RWPE1 (cell line): ENCODE measurements around the gene FGD4.
"Not testable (repeated sequence)": the region's sequence is repeated elsewhere in the genome, so short reads cannot be mapped to it uniquely, and the experiment has no call there.

Experiments
- CTCF ChIA-PET: fragments of 350-600 bp; sonication (Branson Sonifier 250); formaldehyde crosslinking; extraction: SDS; loops from one replicate; lab custom pipeline; 2021; lab: Yijun Ruan, JAX
- POLR2A ChIA-PET: fragments of 400-600 bp; formaldehyde crosslinking; extraction: SDS; loops from one replicate; lab custom pipeline; 2020; ENCODE audit warnings: antibody characterized with exemption; ENCODE audit not compliant: low non-redundant PET; lab: Yijun Ruan, JAX
- DNase-seq: peaks from one replicate; pipeline ENCODE4 v3.0.0; 2012; ENCODE audit warnings: low spot score
- H3K27ac ChIP-seq: fragments of 450-650 bp; 2 replicates; pipeline ENCODE4 v1.5.1; 2017
- TF ChIP-seq, protein P1 (sequence below): fragments of 450-650 bp; conservative IDR thresholded peaks from 2 replicates; pipeline ENCODE4 v1.5.1; 2017; ENCODE audit warnings: low read depth, mild to moderate bottlenecking

FGD4 gene

DNA sequence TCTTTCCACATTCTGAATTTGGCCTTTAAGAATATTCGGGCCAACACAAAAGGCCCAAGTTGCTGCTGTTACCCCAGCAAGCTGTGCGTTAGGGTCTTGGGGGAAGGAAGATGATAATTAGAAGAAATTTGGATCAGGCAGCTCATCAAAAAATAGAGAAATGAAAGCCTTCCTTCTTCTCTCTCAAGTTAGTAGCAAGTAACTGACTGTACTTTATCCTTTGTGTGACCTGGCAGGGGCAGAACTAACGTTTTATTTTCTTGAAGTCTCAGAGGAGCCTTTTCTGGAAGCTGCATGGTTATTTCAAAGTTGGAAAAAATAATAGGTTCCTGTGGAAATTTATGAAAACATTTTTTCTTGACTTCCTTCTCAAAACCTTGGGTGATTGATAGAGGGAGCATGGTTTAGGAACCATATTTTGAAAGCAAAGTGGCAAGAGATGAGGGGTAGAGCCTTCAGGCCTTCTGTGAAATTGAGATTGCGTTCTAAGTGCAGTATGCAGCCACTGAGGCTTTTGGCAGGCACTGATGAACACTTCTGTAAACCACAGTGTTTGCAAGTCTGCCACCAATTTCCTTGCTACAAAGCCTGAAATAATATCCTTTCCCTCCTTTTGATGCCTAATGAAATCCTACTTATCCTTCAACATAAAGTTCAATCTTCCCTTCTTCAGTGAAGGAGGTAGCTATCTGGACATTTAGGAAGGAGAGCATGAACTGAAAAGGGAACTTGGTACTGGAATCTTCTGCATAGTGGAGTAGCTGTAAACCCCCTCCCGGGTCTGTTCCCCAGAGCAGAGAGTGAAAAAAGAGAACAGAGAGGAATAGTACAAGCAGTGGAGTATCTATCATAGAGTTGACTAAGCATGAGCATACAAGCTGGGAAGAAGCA lies 123.2 kb downstream of the FGD4 start:
- CTCF ChIA-PET: interaction anchor here (0.5 kb wide), 2 partner anchors 88 to 135 kb away, joined by 3 read pairs; no protein-coding TSS in a partner anchor

DNA sequence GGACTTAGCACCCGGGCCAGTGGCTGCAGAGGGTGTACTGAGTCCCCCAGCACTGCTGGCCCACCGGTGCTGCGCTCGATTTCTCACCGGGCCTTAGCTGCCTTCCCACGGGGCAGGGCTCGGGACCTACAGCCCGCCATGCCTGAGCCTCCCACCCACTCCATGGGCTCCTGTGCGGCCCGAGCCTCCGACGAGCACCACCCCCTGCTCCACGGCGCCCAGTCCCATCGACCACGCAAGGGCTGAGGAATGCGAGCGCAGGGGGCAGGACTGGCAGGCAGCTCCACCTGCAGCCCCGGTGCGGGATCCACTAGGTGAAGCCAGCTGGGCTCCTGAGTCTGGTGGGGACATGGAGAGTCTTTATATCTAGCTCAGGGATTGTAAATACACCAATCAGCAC lies 126.4 kb downstream of the FGD4 start:
- POLR2A ChIA-PET, H3K27ac ChIP-seq, DNase-seq, CTCF ChIA-PET: not testable (repeated sequence)

More for the DNA sequence above, 123.2 kb downstream of the FGD4 start:
- POLR2A ChIA-PET: no interaction called here
- DNase-seq: no peak
- TF ChIP-seq, protein P1, sequence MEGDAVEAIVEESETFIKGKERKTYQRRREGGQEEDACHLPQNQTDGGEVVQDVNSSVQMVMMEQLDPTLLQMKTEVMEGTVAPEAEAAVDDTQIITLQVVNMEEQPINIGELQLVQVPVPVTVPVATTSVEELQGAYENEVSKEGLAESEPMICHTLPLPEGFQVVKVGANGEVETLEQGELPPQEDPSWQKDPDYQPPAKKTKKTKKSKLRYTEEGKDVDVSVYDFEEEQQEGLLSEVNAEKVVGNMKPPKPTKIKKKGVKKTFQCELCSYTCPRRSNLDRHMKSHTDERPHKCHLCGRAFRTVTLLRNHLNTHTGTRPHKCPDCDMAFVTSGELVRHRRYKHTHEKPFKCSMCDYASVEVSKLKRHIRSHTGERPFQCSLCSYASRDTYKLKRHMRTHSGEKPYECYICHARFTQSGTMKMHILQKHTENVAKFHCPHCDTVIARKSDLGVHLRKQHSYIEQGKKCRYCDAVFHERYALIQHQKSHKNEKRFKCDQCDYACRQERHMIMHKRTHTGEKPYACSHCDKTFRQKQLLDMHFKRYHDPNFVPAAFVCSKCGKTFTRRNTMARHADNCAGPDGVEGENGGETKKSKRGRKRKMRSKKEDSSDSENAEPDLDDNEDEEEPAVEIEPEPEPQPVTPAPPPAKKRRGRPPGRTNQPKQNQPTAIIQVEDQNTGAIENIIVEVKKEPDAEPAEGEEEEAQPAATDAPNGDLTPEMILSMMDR: no peak
- no peak overlapping the region for H3K27ac ChIP-seq

GRCh38 chr12:32526343-32526742 lies 127.0 kb downstream of the FGD4 start:
- DNase-seq, H3K27ac ChIP-seq, POLR2A ChIA-PET: not testable (repeated sequence)
- CTCF ChIA-PET: interaction anchor here (0.6 kb wide), 1 partner anchor 400 kb away, joined by 5 read pairs; no protein-coding TSS in a partner anchor

GRCh38 chr12:32532422-32532821 lies 133.1 kb downstream of the FGD4 start:
- no peak overlapping the region for H3K27ac ChIP-seq
- CTCF ChIA-PET: no interaction called here
- POLR2A ChIA-PET: no interaction called here
- DNase-seq: no peak
- TF ChIP-seq, protein P1: no peak

GRCh38 chr12:32532951-32533350 lies 133.6 kb downstream of the FGD4 start:
- no peak for DNase-seq
- no peak overlapping the region for H3K27ac ChIP-seq
- CTCF ChIA-PET: interaction anchor here (1.4 kb wide), 1 partner anchor 77 kb away, joined by 4 read pairs; no protein-coding TSS in a partner anchor

GRCh38 chr12:32533506-32533905 lies 134.1 kb downstream of the FGD4 start:
- peak overlapping the region; percentile 55 for H3K27ac ChIP-seq
- POLR2A ChIA-PET, DNase-seq: not testable (repeated sequence)
- CTCF ChIA-PET: interaction anchor here (1.4 kb wide), 1 partner anchor 78 kb away, joined by 4 read pairs; no protein-coding TSS in a partner anchor

More at GRCh38 chr12:32532951-32533350, 133.6 kb downstream of the FGD4 start:
- POLR2A ChIA-PET: no interaction called here
- TF ChIP-seq, protein P1: no peak

DNA sequence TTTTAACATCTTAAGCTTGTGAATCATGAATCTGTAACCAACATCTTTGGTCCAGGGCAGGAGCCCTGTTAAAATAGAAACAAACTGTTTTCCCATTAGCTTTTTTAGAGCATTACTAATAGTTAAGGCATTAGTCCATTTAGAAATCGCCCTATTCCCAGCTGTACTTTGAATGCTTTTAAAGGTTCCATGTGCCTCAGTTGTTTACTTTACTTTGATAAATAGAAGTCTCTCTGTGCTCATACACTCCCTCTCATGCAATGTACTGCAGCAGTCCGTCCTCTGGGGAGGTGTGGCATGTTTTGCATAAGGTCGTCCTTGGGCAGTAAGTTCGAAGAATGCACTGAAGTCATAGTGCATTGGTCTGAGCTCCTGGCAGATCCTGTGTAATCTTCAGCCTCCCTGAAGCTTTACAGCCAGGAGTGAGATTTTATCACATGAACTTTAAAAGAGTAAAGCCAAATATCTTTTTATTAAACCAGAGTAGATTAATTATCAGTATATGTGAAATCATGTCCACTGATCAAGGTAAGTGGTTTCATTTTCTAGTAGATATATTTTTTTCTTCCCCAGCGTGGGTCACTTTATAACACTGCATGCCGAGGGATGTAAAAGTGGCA lies 134.7 kb downstream of the FGD4 start:
- DNase-seq: peak; percentile 66
- TF ChIP-seq, protein P1: no peak
- CTCF ChIA-PET: interaction anchor here (1.4 kb wide), 1 partner anchor 79 kb away, joined by 4 read pairs; no protein-coding TSS in a partner anchor
- no peak overlapping the region for H3K27ac ChIP-seq
- POLR2A ChIA-PET: no interaction called here

- no peak for DNase-seq
- TF ChIP-seq, protein P1: no peak
- ChIA-PET CTCF (no interaction called here), POLR2A (no interaction called here)
- no peak overlapping the region for H3K27ac ChIP-seq
Observed at GRCh38 chr12:32534698-32535097, 135.3 kb downstream of the FGD4 start.
